Vagina (tissue), 2 donors: ENCODE measurements around the gene C22orf23. TPM values are rescaled to one million over a fixed set of nuclear protein-coding genes. Genes with fewer than 3 reads are reported as not detected.

Source experiments
- DNase-seq, 2 donors: peaks; one replicate each; pipeline ENCODE4 v3.0.0-alpha.2; 2017; ENCODE audit errors: extremely low spot score in 2 of 2
- H3K27ac ChIP-seq: fragments of 200-600 bp; sonication (generic); one replicate; pipeline ENCODE4 v1.5.1; 2019
- H3K27me3 ChIP-seq: fragments of 200-600 bp; sonication (generic); one replicate; pipeline ENCODE4 v1.5.1; 2019
- H3K36me3 ChIP-seq, 2 donors: fragments of 200-600 bp; sonication (generic); one replicate each; pipeline ENCODE4 v1.5.1; 2017 to 2019
- H3K4me1 ChIP-seq: fragments of 200-600 bp; sonication (generic); one replicate; pipeline ENCODE4 v1.5.1; 2019
- H3K4me3 ChIP-seq, 2 donors: fragments of 200-600 bp; sonication (generic); 1 replicate in 1 of 2; 2 replicates in 1 of 2; pipeline ENCODE4 v1.5.1; 2016 to 2019
- H3K9me3 ChIP-seq: fragments of 200-600 bp; sonication (generic); one replicate; pipeline ENCODE4 v1.5.1; 2019
- CTCF ChIP-seq, 3 experiments: fragments of 450-650 bp in 2 of 3; fragments of 200-600 bp in 1 of 3; sonication (generic) in 1 of 3; IDR thresholded peaks; one replicate each; pipeline ENCODE4 v1.5.1; 2017 to 2019; ENCODE audit warnings: antibody characterized with exemption in 3 of 3, mild to moderate bottlenecking in 2 of 3, moderate library complexity in 2 of 3
- POLR2A ChIP-seq, 2 donors: fragments of 450-650 bp; IDR thresholded peaks; one replicate each; pipeline ENCODE4 v1.6.1; 2017; ENCODE audit warnings: antibody characterized with exemption in 2 of 2, mild to moderate bottlenecking in 2 of 2, moderate library complexity in 2 of 2
- POLR2AphosphoS5 ChIP-seq, 2 donors: sonication (generic); formaldehyde crosslinking; IDR thresholded peaks; one replicate each; pipeline ENCODE4 v1.9.0; 2017; ENCODE audit warnings: antibody characterized with exemption in 2 of 2, mild to moderate bottlenecking in 2 of 2, low read depth in 1 of 2; ENCODE audit not compliant: insufficient read depth in 1 of 2
- intact Hi-C: fragments of 100-400 bp; cut with DNase I; formaldehyde crosslinking; loops from one replicate; pipeline ENCODE4 v1.15.1; 2023
- total RNA-seq: library from RNA; depleted of rRNA; stranded (reverse); fragments of >200 nt; gene quantifications from one replicate; pipeline ENCODE4 v1.2.3, GENCODE V29; 2016

Gene C22orf23
- total RNA-seq, 1 donor from 2014 or later = not detected

- intact Hi-C loops = no loop called here
These were observed 31.2 kb downstream of the C22orf23 start for GRCh38 chr22:37922191-37922590.

GRCh38 chr22:37920126-37920525 is 33.3 kb downstream of the C22orf23 start:
- Histone ChIP-seq H3K4me1 (no peaks in the 10 kb centered on the region), H3K36me3 (peaks cover 0 to 74% of the 10 kb centered on the region in 2 donors), H3K27ac (no peak overlapping the region)

More at GRCh38 chr22:37922191-37922590, 31.2 kb downstream of the C22orf23 start:
- no peak overlapping the region for H3K27ac ChIP-seq
- no peak for TF ChIP-seq CTCF (IDR thresholded peaks at IDR 0.05)
- TF ChIP-seq POLR2A (IDR thresholded peaks at IDR 0.05) = no peak
- no peak for TF ChIP-seq POLR2AphosphoS5 (IDR thresholded peaks at IDR 0.05; ENCODE audit: insufficient read depth in 1 of 2, low read depth in 1 of 2)
- H3K27me3 ChIP-seq = no peaks in the 10 kb centered on the region
- DNase-seq = no peak
- H3K4me1 ChIP-seq = no peaks in the 10 kb centered on the region
- H3K9me3 ChIP-seq = no peaks in the 10 kb centered on the region
- H3K4me3 ChIP-seq = no peak overlapping the region
- peaks cover 0 to 74% of the 10 kb centered on the region in 2 donors for H3K36me3 ChIP-seq

GRCh38 chr22:37918580-37919270 is 34.7 kb downstream of the C22orf23 start:
- Histone ChIP-seq H3K36me3 (peaks cover 0 to 84% of the 10 kb centered on the region in 2 donors), H3K27me3 (no peaks in the 10 kb centered on the region), H3K9me3 (no peaks in the 10 kb centered on the region), H3K27ac (no peak overlapping the region), H3K4me3 (no peak overlapping the region), H3K4me1 (no peaks in the 10 kb centered on the region)
- intact Hi-C loops = no loop called here
- TF ChIP-seq POLR2A (IDR thresholded peaks at IDR 0.05) (no peak), POLR2AphosphoS5 (IDR thresholded peaks at IDR 0.05; ENCODE audit: insufficient read depth in 1 of 2, low read depth in 1 of 2) (no peak), CTCF (IDR thresholded peaks at IDR 0.05) (no peak)
- DNase-seq = no peak

More at GRCh38 chr22:37920126-37920525, 33.3 kb downstream of the C22orf23 start:
- H3K9me3 ChIP-seq = no peaks in the 10 kb centered on the region
- H3K27me3 ChIP-seq = no peaks in the 10 kb centered on the region
- TF ChIP-seq POLR2AphosphoS5 (IDR thresholded peaks at IDR 0.05; ENCODE audit: insufficient read depth in 1 of 2, low read depth in 1 of 2) = no peak
- TF ChIP-seq POLR2A (IDR thresholded peaks at IDR 0.05) = no peak
- TF ChIP-seq CTCF (IDR thresholded peaks at IDR 0.05) = no peak
- intact Hi-C loops = no loop called here
- H3K4me3 ChIP-seq = no peak overlapping the region
- DNase-seq = no peak

- Histone ChIP-seq H3K27ac (no peak overlapping the region), H3K36me3 (peaks cover 0 to 86% of the 10 kb centered on the region in 2 donors)
- intact Hi-C loops = no loop called here
These were observed 35.4 kb downstream of the C22orf23 start for GRCh38 chr22:37917874-37918548.

More at GRCh38 chr22:37917874-37918548, 35.4 kb downstream of the C22orf23 start:
- Histone ChIP-seq H3K4me1 (no peaks in the 10 kb centered on the region), H3K27me3 (no peaks in the 10 kb centered on the region), H3K4me3 (no peak overlapping the region), H3K9me3 (no peaks in the 10 kb centered on the region)
- DNase-seq = no peak
- TF ChIP-seq POLR2AphosphoS5 (IDR thresholded peaks at IDR 0.05; ENCODE audit: insufficient read depth in 1 of 2, low read depth in 1 of 2) = no peak
- TF ChIP-seq CTCF (IDR thresholded peaks at IDR 0.05) = no peak
- TF ChIP-seq POLR2A (IDR thresholded peaks at IDR 0.05) = no peak
